Measurements from ENCODE around the gene ANKRD34A. TPM values are rescaled to one million over a fixed set of nuclear protein-coding genes. Genes with fewer than 3 reads are reported as not detected.

ANKRD34A gene
- total RNA-seq, 1 experiment from 2014 or later = 1.1 TPM

DNA sequence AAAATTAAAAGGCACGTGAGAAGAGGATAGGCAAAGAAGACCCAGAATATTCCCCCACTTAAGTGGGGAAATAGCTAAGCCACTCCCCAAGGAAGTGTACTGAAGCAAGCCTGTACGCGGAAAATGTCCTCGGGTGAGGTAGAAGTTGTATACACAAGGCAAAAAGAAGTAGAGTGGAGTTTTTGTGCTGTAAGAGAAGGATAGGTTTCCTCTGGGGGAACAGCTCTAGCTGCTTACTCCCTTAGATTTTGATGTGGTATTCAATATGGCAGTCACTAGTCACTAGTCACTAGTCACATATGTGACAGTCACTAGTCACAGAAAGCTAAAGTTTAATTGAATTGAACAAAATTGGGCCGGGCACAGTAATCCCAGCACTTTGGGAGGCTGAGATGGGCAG, 24.4 kb upstream of the ANKRD34A start:
- no peaks in the 10 kb centered on the region for H3K9me3 ChIP-seq (ENCODE audit: control insufficient read depth in 1 of 2, insufficient read depth in 1 of 2, low read depth in 1 of 2, low read length in 2 of 2)
- no peak for DNase-seq (ENCODE audit: low read depth, low spot score)
- H3K4me2 ChIP-seq (ENCODE audit: low read length) = no peak overlapping the region
- no peak overlapping the region for H2AFZ ChIP-seq (ENCODE audit: low read depth, low read length, poor library complexity, severe bottlenecking)
- no peaks in the 10 kb centered on the region for H3K36me3 ChIP-seq (ENCODE audit: control insufficient read depth in 1 of 2, insufficient read depth in 2 of 2, low read length in 2 of 2)
- no peaks in the 10 kb centered on the region for H3K79me2 ChIP-seq (ENCODE audit: insufficient read depth, low read length)
- TF ChIP-seq CBX3 (IDR thresholded peaks at IDR 0.05; ENCODE audit: low read depth) (no peak), EGR1 (IDR thresholded peaks at IDR 0.05; ENCODE audit: low read depth) (no peak), TCF7L2 (IDR thresholded peaks at IDR 0.05; ENCODE audit: borderline replicate concordance, extremely low read depth, insufficient read depth, insufficient read length) (no peak), ELF1 (IDR thresholded peaks at IDR 0.05; ENCODE audit: borderline replicate concordance, low read depth) (no peak), EZH2phosphoT487 (IDR thresholded peaks at IDR 0.05; ENCODE audit: borderline replicate concordance) (no peak), SIN3A (IDR thresholded peaks at IDR 0.05; ENCODE audit: low read depth) (no peak), EZH2 (IDR thresholded peaks at IDR 0.05) (no peak), CEBPB (IDR thresholded peaks at IDR 0.05; ENCODE audit: low read depth) (no peak), RAD21 (IDR thresholded peaks at IDR 0.05; ENCODE audit: low read depth) (no peak), ZNF274 (IDR thresholded peaks at IDR 0.05; ENCODE audit: low read depth, low read length) (no peak), SP1 (IDR thresholded peaks at IDR 0.05; ENCODE audit: low read depth) (no peak), YY1 (IDR thresholded peaks at IDR 0.05; ENCODE audit: extremely low read depth, insufficient replicate concordance, low read depth, low read length) (no peak)
- TF ChIP-seq, protein P1, sequence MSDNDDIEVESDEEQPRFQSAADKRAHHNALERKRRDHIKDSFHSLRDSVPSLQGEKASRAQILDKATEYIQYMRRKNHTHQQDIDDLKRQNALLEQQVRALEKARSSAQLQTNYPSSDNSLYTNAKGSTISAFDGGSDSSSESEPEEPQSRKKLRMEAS (IDR thresholded peaks at IDR 0.05) = no peak
- TF ChIP-seq, protein P2, sequence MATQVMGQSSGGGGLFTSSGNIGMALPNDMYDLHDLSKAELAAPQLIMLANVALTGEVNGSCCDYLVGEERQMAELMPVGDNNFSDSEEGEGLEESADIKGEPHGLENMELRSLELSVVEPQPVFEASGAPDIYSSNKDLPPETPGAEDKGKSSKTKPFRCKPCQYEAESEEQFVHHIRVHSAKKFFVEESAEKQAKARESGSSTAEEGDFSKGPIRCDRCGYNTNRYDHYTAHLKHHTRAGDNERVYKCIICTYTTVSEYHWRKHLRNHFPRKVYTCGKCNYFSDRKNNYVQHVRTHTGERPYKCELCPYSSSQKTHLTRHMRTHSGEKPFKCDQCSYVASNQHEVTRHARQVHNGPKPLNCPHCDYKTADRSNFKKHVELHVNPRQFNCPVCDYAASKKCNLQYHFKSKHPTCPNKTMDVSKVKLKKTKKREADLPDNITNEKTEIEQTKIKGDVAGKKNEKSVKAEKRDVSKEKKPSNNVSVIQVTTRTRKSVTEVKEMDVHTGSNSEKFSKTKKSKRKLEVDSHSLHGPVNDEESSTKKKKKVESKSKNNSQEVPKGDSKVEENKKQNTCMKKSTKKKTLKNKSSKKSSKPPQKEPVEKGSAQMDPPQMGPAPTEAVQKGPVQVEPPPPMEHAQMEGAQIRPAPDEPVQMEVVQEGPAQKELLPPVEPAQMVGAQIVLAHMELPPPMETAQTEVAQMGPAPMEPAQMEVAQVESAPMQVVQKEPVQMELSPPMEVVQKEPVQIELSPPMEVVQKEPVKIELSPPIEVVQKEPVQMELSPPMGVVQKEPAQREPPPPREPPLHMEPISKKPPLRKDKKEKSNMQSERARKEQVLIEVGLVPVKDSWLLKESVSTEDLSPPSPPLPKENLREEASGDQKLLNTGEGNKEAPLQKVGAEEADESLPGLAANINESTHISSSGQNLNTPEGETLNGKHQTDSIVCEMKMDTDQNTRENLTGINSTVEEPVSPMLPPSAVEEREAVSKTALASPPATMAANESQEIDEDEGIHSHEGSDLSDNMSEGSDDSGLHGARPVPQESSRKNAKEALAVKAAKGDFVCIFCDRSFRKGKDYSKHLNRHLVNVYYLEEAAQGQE (IDR thresholded peaks at IDR 0.05; ENCODE audit: low read depth) = no peak
- TF ChIP-seq, protein P3, sequence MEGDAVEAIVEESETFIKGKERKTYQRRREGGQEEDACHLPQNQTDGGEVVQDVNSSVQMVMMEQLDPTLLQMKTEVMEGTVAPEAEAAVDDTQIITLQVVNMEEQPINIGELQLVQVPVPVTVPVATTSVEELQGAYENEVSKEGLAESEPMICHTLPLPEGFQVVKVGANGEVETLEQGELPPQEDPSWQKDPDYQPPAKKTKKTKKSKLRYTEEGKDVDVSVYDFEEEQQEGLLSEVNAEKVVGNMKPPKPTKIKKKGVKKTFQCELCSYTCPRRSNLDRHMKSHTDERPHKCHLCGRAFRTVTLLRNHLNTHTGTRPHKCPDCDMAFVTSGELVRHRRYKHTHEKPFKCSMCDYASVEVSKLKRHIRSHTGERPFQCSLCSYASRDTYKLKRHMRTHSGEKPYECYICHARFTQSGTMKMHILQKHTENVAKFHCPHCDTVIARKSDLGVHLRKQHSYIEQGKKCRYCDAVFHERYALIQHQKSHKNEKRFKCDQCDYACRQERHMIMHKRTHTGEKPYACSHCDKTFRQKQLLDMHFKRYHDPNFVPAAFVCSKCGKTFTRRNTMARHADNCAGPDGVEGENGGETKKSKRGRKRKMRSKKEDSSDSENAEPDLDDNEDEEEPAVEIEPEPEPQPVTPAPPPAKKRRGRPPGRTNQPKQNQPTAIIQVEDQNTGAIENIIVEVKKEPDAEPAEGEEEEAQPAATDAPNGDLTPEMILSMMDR (IDR thresholded peaks at IDR 0.05 in 2 of 3, conservative IDR thresholded peaks at IDR 0.05 in 1 of 3; ENCODE audit: borderline replicate concordance in 1 of 3, insufficient read depth in 1 of 3, low read depth in 2 of 3, low read length in 2 of 3) = no peak
- H3K27ac ChIP-seq (ENCODE audit: low read depth, low read length) = no peak overlapping the region
- no peaks in the 10 kb centered on the region for H3K27me3 ChIP-seq (ENCODE audit: insufficient read depth, low read length)
- POLR2A ChIA-PET = interaction anchor here (1.3 kb wide), 1 partner anchor 24 kb away, joined by 4 read pairs; the partner anchor contains the start of genes ANKRD34A and POLR3GL
- CTCF ChIA-PET = interaction anchor here (1.6 to 2.2 kb wide), 3 partner anchors 9 to 18 kb away, joined by 4 to 7 read pairs (median 7); no protein-coding TSS in a partner anchor
- no peaks in the 10 kb centered on the region for H3K9me2 ChIP-seq (ENCODE audit: insufficient read depth)
- BruUV-seq (replicated peaks) = no TSS peak
- H3K4me3 ChIP-seq (replicated peaks in 1 of 2; ENCODE audit: low read depth in 1 of 2, low read length in 2 of 2) = no peak overlapping the region
- H3K9ac ChIP-seq (ENCODE audit: low read length) = no peak overlapping the region
- H4K20me1 ChIP-seq (ENCODE audit: insufficient read depth) = no peaks in the 10 kb centered on the region
- RAD21 ChIA-PET (ENCODE audit: low non-redundant PET in 1 of 2, low total read pairs in 2 of 2, uncharacterized antibody in 2 of 2, unreplicated experiment in 2 of 2) = interaction anchor here in 1 of 2 experiments (0.6 kb wide), 1 partner anchor 39 kb away, joined by 3 read pairs; no protein-coding TSS in a partner anchor
- intact Hi-C loops (cut with micrococcal nuclease) = no loop called here
- ATAC-seq = no peak
- peaks cover 18 to 29% of the 10 kb centered on the region in 2 experiments for H3K4me1 ChIP-seq (ENCODE audit: control insufficient read depth in 1 of 2, insufficient read depth in 2 of 2, low read length in 2 of 2)

All from HCT116 (cell line).